Heart left ventricle (tissue), 13 donors: Measurements from ENCODE around the gene UROC1.

Experiments used
- CTCF ChIP-seq, 12 donors: fragments of 200-600 bp; sonication (generic) in 4 of 12; IDR thresholded peaks; one replicate each; pipeline versions ENCODE4 v1.5.0 to v1.8.0; 2018 to 2022; ENCODE audit warnings: antibody characterized with exemption in 12 of 12, mild to moderate bottlenecking in 5 of 12
- POLR2A ChIP-seq, 2 donors: fragments of 450-650 bp; IDR thresholded peaks; one replicate each; pipeline ENCODE4 v1.6.1; 2017; ENCODE audit warnings: antibody characterized with exemption in 2 of 2, mild to moderate bottlenecking in 2 of 2, moderate library complexity in 2 of 2
- donor health status: ischemic (EF 13 %, LVEDD 7.1; RV severe dilation, severe dysfunction).
- donor health status: DM: no; HTN: yes; CAD: no.
- donor health status: DM: no; HTN: no; CAD: no.
- donor health status: ischemic (EF 25% LVEDD 6.9; RV normal size, moderate dysfunction).
- donor health status: ischemic (EF 25% LVEDD 5.7; RV mildly dilated, moderate dysfunction).
- donor health status: ischemic (EF 35%, LVEDD 5.7; RV mildly dilated, moderate dysfunction).
- donor health status: nonischemic (EF 11% LVEDD 7.7; RV severe dilation, severe dysfunction).
- donor health status: DM: yes; HTN: yes; CAD: no.
- donor health status: PGD.
- donor health status: ischemic (EF 29% LVEDD 5.4; RV normal size, mild dysfunction).
- donor health status: nonischemic (EF 23%, LVEDD 6.1; RV moderate dilation, normal function).

GRCh38 chr3:126434931-126435411 is 82.6 kb downstream of the UROC1 start:
- TF ChIP-seq CTCF (IDR thresholded peaks at IDR 0.05) = no peak
- TF ChIP-seq POLR2A (IDR thresholded peaks at IDR 0.05) = no peak
